Left lung (tissue), 10 donors: ENCODE measurements around the gene SLAMF6. TPM values are rescaled to one million over a fixed set of nuclear protein-coding genes. Genes with fewer than 3 reads are reported as not detected.
A peak's percentile ranks its signal among the peaks of the same experiment; 100 is the strongest.
"Not testable (repeated sequence)": the region's sequence is repeated elsewhere in the genome, so short reads cannot be mapped to it uniquely, and the experiment has no call there.

Experiments
- ATAC-seq: fragments of 200-7000 bp; cut with Tn5 transposase; one replicate; pipeline ENCODE4 v1.9.1; 2020; ENCODE audit warnings: moderate library complexity
- DNase-seq, 4 donors: peaks; one replicate each; pipeline ENCODE4 v3.0.0-alpha.2; 2013 to 2020
- H3K27ac ChIP-seq, 2 donors: fragments of 200-600 bp; sonication (generic) in 1 of 2; one replicate each; pipeline versions ENCODE4 v1.5.0 to v1.8.0; 2020 to 2021
- H3K27me3 ChIP-seq, 2 donors: fragments of 200-600 bp; sonication (generic) in 1 of 2; one replicate each; pipeline versions ENCODE4 v1.5.0 to v1.8.0; 2020 to 2021
- H3K36me3 ChIP-seq, 2 donors: fragments of 200-600 bp; sonication (generic) in 1 of 2; one replicate each; pipeline versions ENCODE4 v1.5.0 to v1.8.0; 2020 to 2021
- H3K4me1 ChIP-seq, 2 donors: fragments of 200-600 bp; one replicate each; pipeline ENCODE4 v1.8.0; 2021
- H3K4me3 ChIP-seq, 2 donors: fragments of 200-600 bp; sonication (generic) in 1 of 2; one replicate each; pipeline versions ENCODE4 v1.5.0 to v1.8.0; 2020 to 2021; ENCODE audit warnings: mild to moderate bottlenecking in 1 of 2
- H3K9me3 ChIP-seq, 2 donors: fragments of 200-600 bp; sonication (generic) in 1 of 2; one replicate each; pipeline versions ENCODE4 v1.5.0 to v1.8.0; 2020 to 2021
- intact Hi-C, 2 donors: fragments of 100-400 bp; cut with DNase I; formaldehyde crosslinking; loops; one replicate each; pipeline versions ENCODE4 v1.11.2 to v1.14.2; 2022
- polyA plus RNA-seq, 6 donors: library from polyadenylated mRNA; unstranded; fragments of 120-200 nt; gene quantifications; one replicate each; pipeline ENCODE4 v1.2.1, GENCODE V29; 2013; ENCODE audit not compliant: insufficient read length in 6 of 6
- total RNA-seq, 2 donors: library from RNA; stranded (reverse); fragmentation: NEBNext Ultra II Directional; extraction: Animal tissue kit (Norgen Biotek cat#: 25700); gene quantifications; one replicate each; pipeline ENCODE4 v1.2.1, GENCODE V29; 2021
- TF ChIP-seq, protein P1 (sequence below), 2 donors: fragments of 200-600 bp; sonication (generic) in 1 of 2; IDR thresholded peaks; one replicate each; pipeline versions ENCODE4 v1.5.0 to v1.8.0; 2021; ENCODE audit warnings: antibody characterized with exemption in 2 of 2
- donor health status: DM: no; HTN: yes; CAD: no.
- donor health status: DM: no; HTN: no; CAD: no.

SLAMF6 gene
- total and polyA plus RNA-seq, 8 donors = 0.10 to 2.8 (median 0.57) TPM

DNA sequence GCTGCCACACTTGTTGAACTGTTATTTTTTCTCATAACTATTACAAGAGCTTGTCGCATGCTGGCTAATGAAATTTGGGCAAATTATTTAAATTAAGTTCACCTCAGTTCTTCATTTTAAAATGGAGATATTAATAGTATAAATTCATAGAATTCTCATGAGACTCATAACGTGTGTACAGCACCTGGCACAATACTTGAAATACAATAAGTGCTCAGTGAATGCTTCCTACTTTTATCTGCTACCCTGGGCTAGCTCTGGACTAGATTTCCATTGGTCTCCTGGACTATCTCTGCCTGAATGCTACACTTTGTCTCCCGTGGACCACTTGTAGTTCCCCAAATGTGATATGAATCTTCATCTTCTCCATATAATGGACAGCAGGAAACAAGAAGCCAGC is 919 bp downstream of the SLAMF6 start:
- Histone ChIP-seq H3K27me3 (no peaks in the 10 kb centered on the region), H3K36me3 (no peaks in the 10 kb centered on the region), H3K4me1 (peaks cover 0 to 5% of the 10 kb centered on the region in 2 donors), H3K9me3 (peaks cover 0 to 3% of the 10 kb centered on the region in 2 donors), H3K4me3 (peak overlapping the region in 1 of 2 donors; percentile 10), H3K27ac (peak overlapping the region in 1 of 2 donors; percentile 20)
- intact Hi-C loops = no loop called here
- DNase-seq = no peak
- TF ChIP-seq, protein P1, sequence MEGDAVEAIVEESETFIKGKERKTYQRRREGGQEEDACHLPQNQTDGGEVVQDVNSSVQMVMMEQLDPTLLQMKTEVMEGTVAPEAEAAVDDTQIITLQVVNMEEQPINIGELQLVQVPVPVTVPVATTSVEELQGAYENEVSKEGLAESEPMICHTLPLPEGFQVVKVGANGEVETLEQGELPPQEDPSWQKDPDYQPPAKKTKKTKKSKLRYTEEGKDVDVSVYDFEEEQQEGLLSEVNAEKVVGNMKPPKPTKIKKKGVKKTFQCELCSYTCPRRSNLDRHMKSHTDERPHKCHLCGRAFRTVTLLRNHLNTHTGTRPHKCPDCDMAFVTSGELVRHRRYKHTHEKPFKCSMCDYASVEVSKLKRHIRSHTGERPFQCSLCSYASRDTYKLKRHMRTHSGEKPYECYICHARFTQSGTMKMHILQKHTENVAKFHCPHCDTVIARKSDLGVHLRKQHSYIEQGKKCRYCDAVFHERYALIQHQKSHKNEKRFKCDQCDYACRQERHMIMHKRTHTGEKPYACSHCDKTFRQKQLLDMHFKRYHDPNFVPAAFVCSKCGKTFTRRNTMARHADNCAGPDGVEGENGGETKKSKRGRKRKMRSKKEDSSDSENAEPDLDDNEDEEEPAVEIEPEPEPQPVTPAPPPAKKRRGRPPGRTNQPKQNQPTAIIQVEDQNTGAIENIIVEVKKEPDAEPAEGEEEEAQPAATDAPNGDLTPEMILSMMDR (IDR thresholded peaks at IDR 0.05) = no peak
- no peak for ATAC-seq

DNA sequence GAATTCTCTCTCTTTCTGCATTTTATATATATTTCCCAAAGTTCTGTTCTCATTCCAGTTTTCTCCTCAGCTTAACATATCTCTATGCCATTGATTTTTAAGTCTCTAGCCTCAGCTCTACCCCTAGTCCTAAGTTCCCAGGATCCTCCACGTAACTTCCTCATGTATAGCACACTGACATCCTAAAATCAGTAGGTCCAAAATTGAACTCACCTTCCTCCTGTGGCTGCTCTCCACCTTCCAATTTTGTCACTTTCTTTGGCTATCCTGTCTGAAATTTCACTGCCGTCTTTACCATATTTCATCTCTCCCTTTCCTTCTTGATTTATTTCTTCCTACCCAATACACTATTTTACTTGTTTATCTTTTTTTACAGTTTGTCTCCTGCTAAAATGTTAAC is 1.5 kb downstream of the SLAMF6 start:
- intact Hi-C loops = no loop called here
- peak overlapping the region in 1 of 2 donors; percentile 10 for H3K4me3 ChIP-seq
- peaks cover 0 to 5% of the 10 kb centered on the region in 2 donors for H3K4me1 ChIP-seq
- no peak for ATAC-seq
- H3K36me3 ChIP-seq = no peaks in the 10 kb centered on the region
- TF ChIP-seq, protein P1 (IDR thresholded peaks at IDR 0.05) = no peak
- DNase-seq = no peak
- peaks cover 0 to 3% of the 10 kb centered on the region in 2 donors for H3K9me3 ChIP-seq
- no peak overlapping the region for H3K27ac ChIP-seq
- no peaks in the 10 kb centered on the region for H3K27me3 ChIP-seq

GRCh38 chr1:160520999-160521398 is 2.1 kb downstream of the SLAMF6 start:
- ATAC-seq (peak; percentile 76), DNase-seq (no peak)
- peak overlapping the region in 1 of 2 donors; percentile 10 for H3K4me3 ChIP-seq
- H3K4me1 ChIP-seq = peaks cover 0 to 5% of the 10 kb centered on the region in 2 donors
- peaks cover 0 to 3% of the 10 kb centered on the region in 2 donors for H3K9me3 ChIP-seq
- no peaks in the 10 kb centered on the region for H3K27me3 ChIP-seq
- TF ChIP-seq, protein P1 (IDR thresholded peaks at IDR 0.05) = no peak
- intact Hi-C loops = no loop called here
- no peak overlapping the region for H3K27ac ChIP-seq
- H3K36me3 ChIP-seq = no peaks in the 10 kb centered on the region

DNA sequence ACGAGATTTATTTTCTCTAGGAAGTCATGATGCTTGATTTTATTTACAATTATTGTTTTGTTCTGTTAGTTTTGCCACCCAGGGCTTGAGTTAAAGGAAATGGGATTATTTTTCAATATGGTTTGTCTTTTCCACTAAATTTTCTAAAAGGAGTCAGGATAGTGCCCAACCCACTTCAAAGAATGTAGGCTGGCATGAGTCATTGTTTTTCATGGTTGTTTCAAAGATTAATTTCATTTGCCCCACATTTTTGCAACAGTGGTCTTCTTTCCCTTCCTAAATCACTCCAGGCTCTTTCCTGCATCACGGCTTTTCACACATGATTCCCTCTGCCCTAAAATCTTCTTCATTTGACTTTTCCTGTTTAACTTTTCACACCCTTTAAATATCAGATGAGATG is 2.5 kb downstream of the SLAMF6 start:
- H3K9me3 ChIP-seq = no peaks in the 10 kb centered on the region

GRCh38 chr1:160519642-160520435 is 3.2 kb downstream of the SLAMF6 start:
- TF ChIP-seq, protein P1 (IDR thresholded peaks at IDR 0.05) = no peak
- no peak overlapping the region for H3K27ac ChIP-seq
- peaks cover 0 to 5% of the 10 kb centered on the region in 2 donors for H3K4me1 ChIP-seq
- H3K9me3 ChIP-seq = no peaks in the 10 kb centered on the region
- H3K27me3 ChIP-seq = no peaks in the 10 kb centered on the region
- intact Hi-C loops = no loop called here
- H3K36me3 ChIP-seq = no peaks in the 10 kb centered on the region
- peak overlapping the region in 1 of 2 donors; percentile 10 for H3K4me3 ChIP-seq
- peak; percentile 88 for ATAC-seq
- no peak for DNase-seq

More for the DNA sequence above, 2.5 kb downstream of the SLAMF6 start:
- H3K27me3 ChIP-seq = no peaks in the 10 kb centered on the region
- no peaks in the 10 kb centered on the region for H3K36me3 ChIP-seq
- no peak for DNase-seq
- H3K4me3 ChIP-seq = peak overlapping the region in 1 of 2 donors; percentile 10
- intact Hi-C loops = no loop called here
- H3K4me1 ChIP-seq = peaks cover 0 to 5% of the 10 kb centered on the region in 2 donors
- H3K27ac ChIP-seq = no peak overlapping the region
- peak; percentile 49 for ATAC-seq
- TF ChIP-seq, protein P1 (IDR thresholded peaks at IDR 0.05) = no peak

GRCh38 chr1:160517519-160517918 is 5.5 kb downstream of the SLAMF6 start:
- H3K4me1 ChIP-seq, DNase-seq, H3K9me3 ChIP-seq, H3K36me3 ChIP-seq, intact Hi-C loops, H3K27ac ChIP-seq, H3K27me3 ChIP-seq, H3K4me3 ChIP-seq, ATAC-seq: not testable (repeated sequence)

GRCh38 chr1:160515908-160516307 is 7.1 kb downstream of the SLAMF6 start:
- H3K4me1 ChIP-seq, DNase-seq, H3K27me3 ChIP-seq, ATAC-seq, H3K4me3 ChIP-seq, H3K27ac ChIP-seq, H3K36me3 ChIP-seq, intact Hi-C loops, H3K9me3 ChIP-seq: not testable (repeated sequence)
